Lower leg skin (tissue), 3 donors: Measurements from ENCODE around the gene RNH1.

Experiments
- POLR2A ChIP-seq, 2 donors: fragments of 450-650 bp; IDR thresholded peaks; one replicate each; pipeline ENCODE4 v1.6.1; 2016 to 2017; ENCODE audit warnings: antibody characterized with exemption in 2 of 2, mild to moderate bottlenecking in 1 of 2, moderate library complexity in 1 of 2
- TF ChIP-seq, protein P1 (sequence below), 3 donors: fragments of 450-650 bp; IDR thresholded peaks; one replicate each; pipeline ENCODE4 v1.5.1; 2016; ENCODE audit warnings: antibody characterized with exemption in 3 of 3, mild to moderate bottlenecking in 3 of 3, moderate library complexity in 2 of 3

DNA sequence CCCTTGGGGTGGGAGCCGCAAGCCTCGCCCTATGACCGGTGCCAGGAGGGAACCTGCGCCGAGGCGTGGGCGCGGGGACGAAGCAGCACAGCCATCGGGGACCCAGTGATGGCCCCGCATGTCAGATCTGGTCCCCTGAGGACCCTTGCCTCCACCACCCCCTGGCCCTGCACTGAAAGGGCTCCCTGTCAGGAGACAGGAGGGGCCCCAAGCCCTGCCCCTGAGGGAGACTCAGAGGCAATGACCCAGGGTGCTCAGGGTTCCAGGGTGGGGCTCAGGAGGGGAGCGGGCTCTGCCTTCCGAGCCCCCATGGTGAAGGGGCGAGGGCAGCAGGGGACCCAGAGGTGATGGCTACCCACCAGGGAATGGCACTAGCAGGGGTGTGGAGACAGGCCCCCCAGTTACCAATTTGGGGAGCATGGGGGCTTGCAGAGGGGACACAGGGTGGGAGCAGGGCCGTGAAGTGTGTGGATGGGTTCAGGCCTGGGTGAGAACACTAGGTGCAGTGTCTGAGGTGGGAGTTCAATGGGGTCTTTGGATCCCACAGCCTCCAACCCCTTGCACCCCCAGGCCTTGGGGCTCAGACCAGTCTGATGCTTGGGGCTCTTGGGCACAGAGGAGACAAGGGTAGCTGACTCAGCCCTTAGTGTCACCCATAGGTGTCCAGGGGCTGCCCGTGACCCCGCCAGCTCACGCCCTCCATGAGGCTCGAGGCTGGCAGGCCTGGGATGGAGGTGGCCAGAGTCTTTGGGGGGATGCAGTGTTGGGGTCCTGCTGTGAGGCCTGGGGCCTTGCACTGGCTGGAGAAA, 30.8 kb upstream of the RNH1 start:
- TF ChIP-seq, protein P1, sequence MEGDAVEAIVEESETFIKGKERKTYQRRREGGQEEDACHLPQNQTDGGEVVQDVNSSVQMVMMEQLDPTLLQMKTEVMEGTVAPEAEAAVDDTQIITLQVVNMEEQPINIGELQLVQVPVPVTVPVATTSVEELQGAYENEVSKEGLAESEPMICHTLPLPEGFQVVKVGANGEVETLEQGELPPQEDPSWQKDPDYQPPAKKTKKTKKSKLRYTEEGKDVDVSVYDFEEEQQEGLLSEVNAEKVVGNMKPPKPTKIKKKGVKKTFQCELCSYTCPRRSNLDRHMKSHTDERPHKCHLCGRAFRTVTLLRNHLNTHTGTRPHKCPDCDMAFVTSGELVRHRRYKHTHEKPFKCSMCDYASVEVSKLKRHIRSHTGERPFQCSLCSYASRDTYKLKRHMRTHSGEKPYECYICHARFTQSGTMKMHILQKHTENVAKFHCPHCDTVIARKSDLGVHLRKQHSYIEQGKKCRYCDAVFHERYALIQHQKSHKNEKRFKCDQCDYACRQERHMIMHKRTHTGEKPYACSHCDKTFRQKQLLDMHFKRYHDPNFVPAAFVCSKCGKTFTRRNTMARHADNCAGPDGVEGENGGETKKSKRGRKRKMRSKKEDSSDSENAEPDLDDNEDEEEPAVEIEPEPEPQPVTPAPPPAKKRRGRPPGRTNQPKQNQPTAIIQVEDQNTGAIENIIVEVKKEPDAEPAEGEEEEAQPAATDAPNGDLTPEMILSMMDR (IDR thresholded peaks at IDR 0.05): no peak
- no peak for TF ChIP-seq POLR2A (IDR thresholded peaks at IDR 0.05)
